Right lobe of liver (tissue), 6 donors: ENCODE data around the gene PSMG4. TPM values are rescaled to one million over a fixed set of nuclear protein-coding genes. Genes with fewer than 3 reads are reported as not detected.

Source experiments
- ATAC-seq, 4 donors: fragments of 200-7000 bp; cut with Tn5 transposase; one replicate each; pipeline ENCODE4 v1.9.1; 2020; ENCODE audit warnings: mild to moderate bottlenecking in 4 of 4, moderate library complexity in 4 of 4
- DNase-seq, 3 donors: peaks; one replicate each; pipeline ENCODE4 v3.0.0-alpha.2; 2020
- H3K27ac ChIP-seq, 3 donors: fragments of 200-600 bp; one replicate each; pipeline ENCODE4 v1.8.0; 2022
- H3K27me3 ChIP-seq, 2 donors: fragments of 200-600 bp; one replicate each; pipeline ENCODE4 v1.8.0; 2022
- H3K36me3 ChIP-seq, 4 donors: fragments of 200-600 bp; sonication (generic) in 1 of 4; one replicate each; pipeline versions ENCODE4 v1.5.1 to v1.8.0; 2017 to 2022; ENCODE audit warnings: control low read depth in 1 of 4
- H3K4me1 ChIP-seq, 4 donors: fragments of 200-600 bp; sonication (generic) in 1 of 4; one replicate each; pipeline versions ENCODE4 v1.5.1 to v1.8.0; 2017 to 2022; ENCODE audit warnings: control low read depth in 1 of 4
- H3K4me3 ChIP-seq, 3 donors: fragments of 200-600 bp; one replicate each; pipeline ENCODE4 v1.8.0; 2022
- H3K9me3 ChIP-seq, 4 donors: fragments of 200-600 bp; sonication (generic) in 1 of 4; one replicate each; pipeline versions ENCODE4 v1.5.1 to v1.8.0; 2017 to 2022; ENCODE audit warnings: control low read depth in 1 of 4
- CTCF ChIP-seq, 4 donors: fragments of 200-600 bp in 3 of 4; fragments of 450-650 bp in 1 of 4; IDR thresholded peaks; one replicate each; pipeline versions ENCODE4 v1.5.1 to v1.8.0; 2016 to 2022; ENCODE audit warnings: antibody characterized with exemption in 4 of 4, mild to moderate bottlenecking in 2 of 4
- POLR2A ChIP-seq: fragments of 450-650 bp; IDR thresholded peaks from one replicate; pipeline ENCODE4 v1.6.1; 2017; ENCODE audit warnings: antibody characterized with exemption, mild to moderate bottlenecking
- WGBS: methylation state at CpG from one replicate; pipeline ENCODE4 v1.1.6; 2018; ENCODE audit warnings: low coverage, low lambda C conversion rate; ENCODE audit not compliant: insufficient coverage; ENCODE audit errors: missing lambda C conversion rate; 5-methylcytosine and 5-hydroxymethylcytosine counted together
- intact Hi-C, 2 donors: fragments of 100-400 bp; cut with DNase I; formaldehyde crosslinking; loops; one replicate each; pipeline versions ENCODE4 v1.11.2 to v1.14.1; 2022
- total RNA-seq, 6 experiments: library from RNA; depleted of rRNA in 2 of 6; stranded (reverse); fragments of >200 nt in 2 of 6; fragmentation: NEBNext Ultra II Directional in 3 of 6; extraction: Animal tissue kit (Norgen Biotek cat#: 25700) in 3 of 6; gene quantifications; one replicate each; pipeline versions ENCODE4 v1.1.0 to v1.2.4, GENCODE V29; 2016 to 2023
- donor health status: DM: no; HTN: yes; CAD: no.
- donor health status: DM: no; HTN: no; CAD: no.
- donor health status: DM: no; HTN: no; CAD: no.
- donor health status: DM: no; HTN: yes; CAD: no.
- donor health status: DM: no; HTN: yes; CAD: no.

Gene PSMG4
- total RNA-seq, 6 experiments from 2014 or later, result 9.4 to 15.4 (median 11.0) TPM

DNA sequence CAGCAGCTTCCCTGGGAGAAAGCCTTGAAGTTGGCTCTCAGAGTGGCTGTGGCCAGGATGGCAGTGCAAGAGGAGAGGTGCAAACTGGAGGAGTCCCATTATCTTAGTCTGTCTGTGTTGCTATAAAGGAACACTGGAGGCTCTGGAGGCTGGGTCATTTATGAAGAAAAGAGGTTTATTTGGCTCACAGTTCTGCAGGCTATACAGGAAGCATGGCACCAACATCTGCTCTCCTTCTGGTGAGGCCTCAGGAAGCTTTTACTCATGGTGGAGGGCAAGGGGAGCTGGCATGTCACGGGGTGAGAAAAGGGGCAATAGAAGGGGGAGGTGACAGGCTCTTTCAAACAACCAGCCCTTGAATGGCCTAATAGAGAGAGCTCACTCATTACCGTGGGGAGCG lies 47.1 kb downstream of the PSMG4 start:
- no peak for ATAC-seq
- no peak overlapping the region for H3K4me3 ChIP-seq
- WGBS, result 100% methylated on average over 1 of the region's 3 CpGs
- H3K36me3 ChIP-seq, result peaks cover 0 to 7% (median 0%) of the 10 kb centered on the region in 4 donors
- TF ChIP-seq CTCF (IDR thresholded peaks at IDR 0.05) (no peak), POLR2A (no peak)
- H3K27ac ChIP-seq, result no peak overlapping the region
- H3K9me3 ChIP-seq, result no peaks in the 10 kb centered on the region
- no peaks in the 10 kb centered on the region for H3K27me3 ChIP-seq
- DNase-seq, result peak in 1 of 3 donors; percentile 26
- intact Hi-C loops, result no loop called here
- no peaks in the 10 kb centered on the region for H3K4me1 ChIP-seq

GRCh38 chr6:3306848-3307247 lies 48.1 kb downstream of the PSMG4 start:
- DNase-seq, result peak in 1 of 3 donors; percentile 36

GRCh38 chr6:3307436-3307835 lies 48.7 kb downstream of the PSMG4 start:
- H3K9me3 ChIP-seq, result no peaks in the 10 kb centered on the region
- no peak overlapping the region for H3K4me3 ChIP-seq
- DNase-seq, result peak in 1 of 3 donors; percentile 27
- 91% methylated on average over 5 of the region's 12 CpGs for WGBS
- peaks cover 0 to 7% (median 0%) of the 10 kb centered on the region in 4 donors for H3K36me3 ChIP-seq
- ATAC-seq, result no peak
- H3K4me1 ChIP-seq, result no peaks in the 10 kb centered on the region
- H3K27me3 ChIP-seq, result no peaks in the 10 kb centered on the region
- no peak overlapping the region for H3K27ac ChIP-seq
- TF ChIP-seq CTCF (IDR thresholded peaks at IDR 0.05) (no peak), POLR2A (no peak)
- intact Hi-C loops, result no loop called here

More at GRCh38 chr6:3306848-3307247, 48.1 kb downstream of the PSMG4 start:
- no peak overlapping the region for H3K27ac ChIP-seq
- TF ChIP-seq POLR2A (no peak), CTCF (IDR thresholded peaks at IDR 0.05) (no peak)
- H3K27me3 ChIP-seq, result no peaks in the 10 kb centered on the region
- no peak overlapping the region for H3K4me3 ChIP-seq
- ATAC-seq, result peak in 1 of 4 donors; percentile 12
- H3K4me1 ChIP-seq, result no peaks in the 10 kb centered on the region
- H3K9me3 ChIP-seq, result no peaks in the 10 kb centered on the region
- H3K36me3 ChIP-seq, result peaks cover 0 to 7% (median 0%) of the 10 kb centered on the region in 4 donors
- intact Hi-C loops, result no loop called here
- 92% methylated on average over 4 of the region's 10 CpGs for WGBS

- no peaks in the 10 kb centered on the region for H3K27me3 ChIP-seq
- H3K27ac ChIP-seq, result no peak overlapping the region
- no peaks in the 10 kb centered on the region for H3K4me1 ChIP-seq
- 95% methylated on average over 8 of the region's 10 CpGs for WGBS
- peak in 1 of 3 donors; percentile 21 for DNase-seq
- ATAC-seq, result no peak
- intact Hi-C loops, result no loop called here
- TF ChIP-seq CTCF (IDR thresholded peaks at IDR 0.05) (no peak), POLR2A (no peak)
- H3K36me3 ChIP-seq, result peaks cover 0 to 7% (median 0%) of the 10 kb centered on the region in 4 donors
- no peak overlapping the region for H3K4me3 ChIP-seq
- H3K9me3 ChIP-seq, result no peaks in the 10 kb centered on the region
These were observed 49.4 kb downstream of the PSMG4 start for GRCh38 chr6:3308106-3308505.
